Endothelial cell of umbilical vein (primary cell): ENCODE results near the gene GALR2. TPM values are rescaled to one million over a fixed set of nuclear protein-coding genes. Genes with fewer than 3 reads are reported as not detected.

Experiments
- BruUV-seq: library from RNA; stranded (reverse); fragments of 400-500 nt; replicated peaks from 2 replicates; lab custom pipeline; 2021; lab: Mats Ljungman, UMichigan
- CTCF ChIA-PET: fragments of 300-600, 350-600 bp; sonication (Branson Sonifier 250); formaldehyde crosslinking; loops from one replicate; lab custom pipeline; 2021; ENCODE audit warnings: antibody characterized with exemption, inconsistent platforms; lab: Charles Lee
- POLR2A ChIA-PET: fragments of 300-600, 350-600 bp; sonication (Branson Sonifier 250); formaldehyde crosslinking; loops from one replicate; lab custom pipeline; 2021; ENCODE audit warnings: antibody characterized with exemption, inconsistent platforms; lab: Charles Lee
- DNase-seq: peaks from one replicate; pipeline ENCODE4 v3.0.0-alpha.2; 2011; ENCODE audit warnings: low read depth, low spot score
- FAIRE-seq: peaks from 2 replicates; lab custom pipeline; 2011; peaks lifted over from hg19 to GRCh38; lab: Jason Lieb, UNC
- H2AFZ ChIP-seq: 2 replicates; pipeline ENCODE4 v1.6.0; 2012; ENCODE audit warnings: low read depth, low read length, control low read depth, inconsistent platforms
- H3K27ac ChIP-seq: 2 replicates; pipeline ENCODE4 v1.5.1; 2011; ENCODE audit warnings: low read depth, mild to moderate bottlenecking, control low read depth, low read length, moderate library complexity; ENCODE audit not compliant: insufficient read depth
- H3K27me3 ChIP-seq, 2 experiments: 2 replicates each; pipeline versions ENCODE4 v1.6.0 to v1.6.1; 2011; ENCODE audit warnings: low read length in 2 of 2, mixed read lengths in 1 of 2; ENCODE audit not compliant: control insufficient read depth in 2 of 2, insufficient read depth in 2 of 2
- H3K36me3 ChIP-seq, 2 experiments: 2 replicates in 1 of 2; 3 replicates in 1 of 2; pipeline ENCODE4 v1.5.1; 2011; ENCODE audit warnings: low read length in 2 of 2, mild to moderate bottlenecking in 1 of 2, moderate library complexity in 1 of 2; ENCODE audit not compliant: control insufficient read depth in 2 of 2, insufficient read depth in 2 of 2; ENCODE audit errors: extremely low read depth in 1 of 2
- H3K4me1 ChIP-seq: 3 replicates; pipeline ENCODE4 v1.5.1; 2011; ENCODE audit warnings: mild to moderate bottlenecking, low read length; ENCODE audit not compliant: control insufficient read depth, insufficient read depth; ENCODE audit errors: extremely low read depth
- H3K4me2 ChIP-seq: 2 replicates; pipeline ENCODE4 v1.6.1; 2011; ENCODE audit warnings: low read length, control low read depth, mixed read lengths; ENCODE audit not compliant: insufficient read depth
- H3K4me3 ChIP-seq, 3 experiments: fragments of 200-600 bp in 1 of 3; sonication (generic), shearing (Covaris generic) in 1 of 3; replicated peaks in 1 of 3; 2 replicates each; pipeline ENCODE4 v1.5.1; 2011 to 2016; ENCODE audit warnings: control low read depth in 3 of 3, low read length in 3 of 3, mild to moderate bottlenecking in 2 of 3, inconsistent platforms in 1 of 3, low read depth in 1 of 3, moderate library complexity in 1 of 3; ENCODE audit not compliant: insufficient read depth in 1 of 3
- H3K79me2 ChIP-seq: 2 replicates; pipeline ENCODE4 v1.6.0; 2012; ENCODE audit warnings: low read length, inconsistent platforms; ENCODE audit not compliant: control insufficient read depth, insufficient read depth
- H3K9ac ChIP-seq: replicated peaks from 2 replicates; pipeline ENCODE3; 2011; ENCODE audit warnings: low read length, control low read depth; ENCODE audit not compliant: insufficient read depth; ENCODE audit errors: extremely low read depth
- H3K9me1 ChIP-seq: replicated peaks from 3 replicates; pipeline ENCODE4 v1.6.0; 2011; ENCODE audit warnings: mild to moderate bottlenecking, low read length; ENCODE audit not compliant: control insufficient read depth, insufficient read depth; ENCODE audit errors: extremely low read depth
- H3K9me3 ChIP-seq: replicated peaks from 2 replicates; pipeline ENCODE4 v1.5.1; 2012; ENCODE audit warnings: low read length, inconsistent platforms; ENCODE audit not compliant: control insufficient read depth, insufficient read depth
- H4K20me1 ChIP-seq: replicated peaks from 2 replicates; pipeline ENCODE3; 2011; ENCODE audit warnings: mild to moderate bottlenecking, low read length; ENCODE audit not compliant: control insufficient read depth, insufficient read depth; ENCODE audit errors: extremely low read depth
- POLR2A ChIP-seq: IDR thresholded peaks from 2 replicates; pipeline ENCODE4 v1.6.1; 2012; ENCODE audit warnings: low read depth, mild to moderate bottlenecking, control low read depth, low read length
- POLR2AphosphoS5 ChIP-seq: IDR thresholded peaks from 2 replicates; pipeline ENCODE4 v1.6.1; 2012; ENCODE audit warnings: low read depth, mild to moderate bottlenecking, control low read depth, low read length, moderate library complexity; ENCODE audit not compliant: insufficient read depth
- dilution Hi-C: fragments of 300-500 bp; cut with MboI; formaldehyde crosslinking; loops from one replicate; pipeline ENCODE4 v1.15.0; 2019; ENCODE audit warnings: low sequenced_read_pairs; ENCODE audit not compliant: extremely low pct_ligation_motif_present
- intact Hi-C: fragments of 100-400 bp; cut with micrococcal nuclease; formaldehyde crosslinking; loops from one replicate; pipeline ENCODE4 v1.10.0; 2022
- polyA plus RNA-seq, 4 experiments: library from polyadenylated mRNA; depleted of rRNA in 3 of 4; stranded (reverse) in 3 of 4; unstranded in 1 of 4; fragments of >200 nt; gene quantifications; 2 replicates each; pipeline versions ENCODE4 v1.2.1 to v1.2.3, GENCODE V29; 2011 to 2012; ENCODE audit warnings: missing spikeins in 1 of 4
- total RNA-seq: library from RNA; stranded (reverse); gene quantifications from 2 replicates; pipeline ENCODE4 v1.2.3, GENCODE V29; 2021
- TF ChIP-seq, protein P1 (sequence below), 2 donors: IDR thresholded peaks; 1 replicate in 1 of 2; 2 replicates in 1 of 2; pipeline ENCODE4 v1.5.1; 2011; ENCODE audit warnings: low read length in 2 of 2, mild to moderate bottlenecking in 2 of 2, moderate library complexity in 2 of 2, control low read depth in 1 of 2, inconsistent platforms in 1 of 2, low read depth in 1 of 2; ENCODE audit not compliant: insufficient read depth in 1 of 2; ENCODE audit errors: extremely low read depth in 1 of 2
- TF ChIP-seq, protein P2 (sequence below): IDR thresholded peaks from 2 replicates; pipeline ENCODE4 v1.6.1; 2011; ENCODE audit not compliant: insufficient read depth, insufficient read length

Gene GALR2
- total and polyA plus RNA-seq, 2 donors (not counting 3 experiments of a cell fraction or from before 2014, with no cell fraction given), result 0.47 TPM; not detected in 1

DNA sequence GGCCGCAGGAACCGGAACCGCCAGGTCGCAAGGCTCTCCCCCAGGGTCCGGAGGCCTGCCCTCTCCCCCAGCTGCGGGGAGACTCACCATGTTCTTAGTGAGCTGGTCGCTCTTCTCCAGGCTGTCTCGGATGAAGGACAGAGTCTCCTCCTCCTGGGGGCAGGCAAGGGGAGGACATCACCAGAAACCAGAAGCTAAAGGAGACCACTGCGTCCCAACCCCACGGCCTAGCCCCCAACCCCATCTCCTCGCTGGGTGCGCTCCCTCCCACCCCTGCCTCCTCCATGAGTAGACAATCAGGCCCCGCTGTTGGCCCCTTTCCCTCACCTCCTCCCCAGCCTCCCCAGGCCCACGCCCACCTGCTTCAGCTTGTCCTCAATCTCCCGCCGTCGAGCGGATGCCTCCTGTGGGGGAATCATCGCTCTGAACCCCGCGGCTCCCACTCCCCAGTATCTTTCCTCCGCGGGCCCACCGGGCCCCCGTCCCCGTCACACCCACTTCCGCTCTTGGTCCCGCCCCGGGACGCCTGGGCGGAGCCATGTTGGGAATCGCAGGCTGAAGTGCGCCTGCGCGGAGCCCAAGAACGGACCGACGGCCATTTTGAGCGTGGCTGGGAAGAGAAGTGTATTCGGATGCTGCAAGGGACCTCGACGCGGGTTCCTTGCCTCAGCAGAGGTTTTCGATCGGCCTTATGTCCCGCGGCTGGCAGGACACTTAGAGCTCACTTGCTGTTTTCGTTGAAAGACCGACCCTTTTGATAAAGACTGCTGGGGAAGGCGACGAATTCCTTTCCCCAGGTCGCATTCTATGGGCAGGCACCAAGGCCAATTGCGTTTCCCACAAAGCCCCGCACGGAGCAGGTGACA lies 28.9 kb downstream of the GALR2 start, which contains the start of gene EXOC7:
TSS of gene EXOC7 (minus strand) at position 514 of the 866 bp plus-strand sequence. CDS start at position 419, 95 bp downstream.
- TF ChIP-seq, protein P1, sequence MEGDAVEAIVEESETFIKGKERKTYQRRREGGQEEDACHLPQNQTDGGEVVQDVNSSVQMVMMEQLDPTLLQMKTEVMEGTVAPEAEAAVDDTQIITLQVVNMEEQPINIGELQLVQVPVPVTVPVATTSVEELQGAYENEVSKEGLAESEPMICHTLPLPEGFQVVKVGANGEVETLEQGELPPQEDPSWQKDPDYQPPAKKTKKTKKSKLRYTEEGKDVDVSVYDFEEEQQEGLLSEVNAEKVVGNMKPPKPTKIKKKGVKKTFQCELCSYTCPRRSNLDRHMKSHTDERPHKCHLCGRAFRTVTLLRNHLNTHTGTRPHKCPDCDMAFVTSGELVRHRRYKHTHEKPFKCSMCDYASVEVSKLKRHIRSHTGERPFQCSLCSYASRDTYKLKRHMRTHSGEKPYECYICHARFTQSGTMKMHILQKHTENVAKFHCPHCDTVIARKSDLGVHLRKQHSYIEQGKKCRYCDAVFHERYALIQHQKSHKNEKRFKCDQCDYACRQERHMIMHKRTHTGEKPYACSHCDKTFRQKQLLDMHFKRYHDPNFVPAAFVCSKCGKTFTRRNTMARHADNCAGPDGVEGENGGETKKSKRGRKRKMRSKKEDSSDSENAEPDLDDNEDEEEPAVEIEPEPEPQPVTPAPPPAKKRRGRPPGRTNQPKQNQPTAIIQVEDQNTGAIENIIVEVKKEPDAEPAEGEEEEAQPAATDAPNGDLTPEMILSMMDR (IDR thresholded peaks at IDR 0.05; ENCODE audit: extremely low read depth in 1 of 2, insufficient read depth in 1 of 2, low read depth in 1 of 2, low read length in 2 of 2), result peak in 1 of 2 donors; percentile 17
- TF ChIP-seq, protein P2, sequence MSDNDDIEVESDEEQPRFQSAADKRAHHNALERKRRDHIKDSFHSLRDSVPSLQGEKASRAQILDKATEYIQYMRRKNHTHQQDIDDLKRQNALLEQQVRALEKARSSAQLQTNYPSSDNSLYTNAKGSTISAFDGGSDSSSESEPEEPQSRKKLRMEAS, result no peak
- TF ChIP-seq POLR2A (peak; percentile 88), POLR2AphosphoS5 (peak; percentile 65)

More for the DNA sequence above, 28.9 kb downstream of the GALR2 start, which contains the start of gene EXOC7:
- H3K4me3 ChIP-seq, result peak within 1 kb of the TSS; percentile 73 to 87 (median 78)
- peaks cover 0 to 7% of the 10 kb centered on the region in 2 experiments for H3K36me3 ChIP-seq
- H3K9ac ChIP-seq, result peak within 1 kb of the TSS; percentile 69
- peaks cover 8% of the 10 kb centered on the region for H3K4me1 ChIP-seq
- no TSS peak for BruUV-seq
- H4K20me1 ChIP-seq, result no peaks in the 10 kb centered on the region
- H2AFZ ChIP-seq, result peak within 1 kb of the TSS; percentile 98
- H3K79me2 ChIP-seq, result peaks cover 11% of the 10 kb centered on the region
- POLR2A ChIA-PET, result interaction anchor here (1.2 kb wide), 1 partner anchor 31 kb away, joined by 5 read pairs; the partner anchor contains the start of gene SRP68
- H3K9me1 ChIP-seq, result no peaks in the 10 kb centered on the region
- intact Hi-C loops (loop anchor here (1.0 kb wide), 2 partner anchors 12 to 31 kb away; partner anchors contain the start of gene SRP68), dilution Hi-C loops (no loop called here)
- peak; percentile 91 for FAIRE-seq
- peak; percentile 91 for DNase-seq
- CTCF ChIA-PET, result interaction anchor here (1.0 to 4.2 kb wide), 10 partner anchors 10 to 295 kb away, joined by 3 to 24 read pairs (median 4); partner anchors contain the start of genes MRPL38 and PRPSAP1
- H3K4me2 ChIP-seq, result peak within 1 kb of the TSS; percentile 79
- H3K9me3 ChIP-seq, result no peaks in the 10 kb centered on the region
- peak within 1 kb of the TSS; percentile 52 for H3K27ac ChIP-seq
- no peaks in the 10 kb centered on the region for H3K27me3 ChIP-seq
